Hepatocyte (in vitro differentiated cells): ENCODE data around the gene RPP40. TPM values are rescaled to one million over a fixed set of nuclear protein-coding genes. Genes with fewer than 3 reads are reported as not detected.

ENCODE experiments used
- DNase-seq: peaks from one replicate; pipeline ENCODE4 v3.0.0-alpha.2; 2016; ENCODE audit warnings: low spot score
- H2AFZ ChIP-seq: fragments of 200-600 bp; sonication (generic); 2 replicates; pipeline ENCODE4 v1.6.0; 2016; ENCODE audit warnings: antibody characterized with exemption, mild to moderate bottlenecking
- H3K27ac ChIP-seq: fragments of 200-600 bp; sonication (generic); 2 replicates; pipeline ENCODE4 v1.5.1; 2016; ENCODE audit warnings: mild to moderate bottlenecking
- H3K27me3 ChIP-seq: fragments of 200-600 bp; sonication (generic); 2 replicates; pipeline ENCODE4 v1.6.1; 2016
- H3K36me3 ChIP-seq: fragments of 200-600 bp; sonication (generic); replicated peaks from 2 replicates; pipeline ENCODE4 v1.5.1; 2016; ENCODE audit warnings: low read depth; ENCODE audit not compliant: insufficient read depth
- H3K4me1 ChIP-seq: fragments of 200-600 bp; sonication (generic); 2 replicates; pipeline ENCODE4 v1.5.1; 2016; ENCODE audit warnings: mild to moderate bottlenecking, moderate library complexity; ENCODE audit not compliant: insufficient read depth
- H3K4me2 ChIP-seq: fragments of 200-600 bp; sonication (generic); 2 replicates; pipeline ENCODE4 v1.6.0; 2016
- H3K4me3 ChIP-seq: fragments of 200-600 bp; sonication (generic); 2 replicates; pipeline ENCODE4 v1.5.1; 2016; ENCODE audit warnings: mild to moderate bottlenecking
- H3K79me2 ChIP-seq: fragments of 200-600 bp; sonication (generic); 2 replicates; pipeline ENCODE4 v1.6.0; 2017; ENCODE audit warnings: mild to moderate bottlenecking
- H3K9me2 ChIP-seq: fragments of 200-600 bp; sonication (generic); replicated peaks from 2 replicates; pipeline ENCODE4 v1.6.0; 2017; ENCODE audit warnings: mild to moderate bottlenecking; ENCODE audit not compliant: insufficient read depth
- H3K9me3 ChIP-seq: fragments of 200-600 bp; sonication (generic); 2 replicates; pipeline ENCODE4 v1.5.1; 2016; ENCODE audit warnings: low read depth, mild to moderate bottlenecking
- H4K20me1 ChIP-seq: fragments of 200-600 bp; sonication (generic); 2 replicates; pipeline ENCODE4 v1.6.0; 2016; ENCODE audit warnings: mild to moderate bottlenecking; ENCODE audit not compliant: insufficient read depth, poor library complexity, severe bottlenecking
- CTCF ChIP-seq: fragments of 200-600 bp; sonication (generic); IDR thresholded peaks from 2 replicates; pipeline ENCODE4 v1.5.1; 2016; ENCODE audit warnings: antibody characterized with exemption, mild to moderate bottlenecking; ENCODE audit not compliant: poor library complexity
- EZH2 ChIP-seq: fragments of 200-600 bp; sonication (generic); IDR thresholded peaks from 2 replicates; pipeline ENCODE4 v1.6.1; 2016; ENCODE audit warnings: antibody characterized with exemption, mild to moderate bottlenecking, borderline replicate concordance
- EZH2phosphoT487 ChIP-seq: fragments of 200-600 bp; sonication (generic); IDR thresholded peaks from one replicate; pipeline ENCODE4 v1.6.1; 2018; ENCODE audit warnings: antibody characterized with exemption, mild to moderate bottlenecking, low read depth, moderate library complexity; ENCODE audit not compliant: unreplicated experiment, severe bottlenecking
- WGBS: methylation state at CpG from one replicate; pipeline ENCODE4 v1.1.6; 2016; ENCODE audit warnings: low lambda C conversion rate; ENCODE audit errors: missing lambda C conversion rate; 5-methylcytosine and 5-hydroxymethylcytosine counted together
- polyA plus RNA-seq: library from polyadenylated mRNA; unstranded; fragments of >200 nt; fragmentation: Nextera tagmentation; extraction: Ambion mirVana; gene quantifications from 2 replicates; pipeline ENCODE4 v1.2.1, GENCODE V29; 2016
- total RNA-seq: library from RNA; depleted of rRNA; stranded (reverse); fragments of >200 nt; gene quantifications from 2 replicates; pipeline ENCODE4 v1.2.3, GENCODE V29; 2014

The RPP40 gene
- total RNA-seq (6.3 and 24.8 TPM in 2 replicates), polyA plus RNA-seq (7.1 and 17.7 TPM in 2 replicates)

GRCh38 chr6:5003604-5004372 is at the start of gene RPP40:
RPP40 (minus strand) TSS chr6:5004037; CDS start chr6:5004002, 35 bp downstream.
- Histone ChIP-seq H4K20me1 (no peaks in the 10 kb centered on the region), H3K27me3 (no peaks in the 10 kb centered on the region), H2AFZ (peak within 1 kb of the TSS; percentile 89), H3K9me2 (no peaks in the 10 kb centered on the region), H3K9me3 (no peaks in the 10 kb centered on the region), H3K4me1 (no peaks in the 10 kb centered on the region), H3K4me3 (peak within 1 kb of the TSS; percentile 92), H3K4me2 (peak within 1 kb of the TSS; percentile 77), H3K36me3 (no peaks in the 10 kb centered on the region), H3K27ac (peak within 1 kb of the TSS; percentile 86), H3K79me2 (no peaks in the 10 kb centered on the region)
- TF ChIP-seq CTCF (peak; percentile 92), EZH2 (no peak)
- WGBS, result under 1% methylated on average over 41 of the region's 64 CpGs
- DNase-seq, result peak; percentile 98

GRCh38 chr6:5053038-5053437 is 49.2 kb upstream of the RPP40 start:
- Histone ChIP-seq H3K27ac (no peak overlapping the region), H3K4me3 (no peak overlapping the region), H3K4me1 (peaks cover 18% of the 10 kb centered on the region), H3K9me2 (no peaks in the 10 kb centered on the region), H4K20me1 (no peaks in the 10 kb centered on the region), H3K4me2 (no peak overlapping the region), H3K27me3 (no peaks in the 10 kb centered on the region), H2AFZ (no peak overlapping the region), H3K36me3 (no peaks in the 10 kb centered on the region), H3K9me3 (peaks cover 10% of the 10 kb centered on the region), H3K79me2 (no peaks in the 10 kb centered on the region)
- TF ChIP-seq EZH2 (no peak), CTCF (no peak), EZH2phosphoT487 (no peak)
- DNase-seq, result no peak

GRCh38 chr6:5051394-5051793 is 47.6 kb upstream of the RPP40 start:
- no peaks in the 10 kb centered on the region for H3K27me3 ChIP-seq
- no peak overlapping the region for H3K4me3 ChIP-seq
- DNase-seq, result no peak
- no peak overlapping the region for H3K27ac ChIP-seq
- 86% methylated on average over 1 of the region's 1 CpG for WGBS
- H3K9me2 ChIP-seq, result no peaks in the 10 kb centered on the region
- H3K4me2 ChIP-seq, result no peak overlapping the region
- TF ChIP-seq EZH2 (no peak), EZH2phosphoT487 (no peak), CTCF (no peak)
- H3K79me2 ChIP-seq, result no peaks in the 10 kb centered on the region
- peaks cover 18% of the 10 kb centered on the region for H3K4me1 ChIP-seq
- no peak overlapping the region for H2AFZ ChIP-seq
- H3K9me3 ChIP-seq, result peaks cover 10% of the 10 kb centered on the region
- no peaks in the 10 kb centered on the region for H4K20me1 ChIP-seq
- H3K36me3 ChIP-seq, result no peaks in the 10 kb centered on the region
